A673 (cell line): Measurements from ENCODE around the gene NDUFB2. TPM values are rescaled to one million over a fixed set of nuclear protein-coding genes. Genes with fewer than 3 reads are reported as not detected.

Experiments used
- BruUV-seq: library from RNA; stranded (reverse); fragments of 400-500 nt; replicated peaks from 2 replicates; lab custom pipeline; 2021; lab: Mats Ljungman, UMichigan
- CTCF ChIA-PET: fragments of 300-600 bp; sonication (Branson Sonifier 250); formaldehyde crosslinking; loops from one replicate; lab custom pipeline; 2022; ENCODE audit warnings: antibody characterized with exemption; lab: Charles Lee
- POLR2A ChIA-PET: fragments of 300-600 bp; sonication (Branson Sonifier 250); formaldehyde crosslinking; loops from one replicate; lab custom pipeline; 2022; ENCODE audit warnings: antibody characterized with exemption; ENCODE audit not compliant: low non-redundant PET; lab: Charles Lee
- DNase-seq: peaks from one replicate; pipeline ENCODE4 v3.0.0-alpha.2; 2015; ENCODE audit warnings: low spot score
- H3K27ac ChIP-seq: fragments of 200-600 bp; sonication (generic); 2 replicates; pipeline ENCODE4 v1.5.1; 2016; ENCODE audit warnings: mixed run types, low read depth, mild to moderate bottlenecking, mixed read lengths, antibody characterized with exemption, low read length; ENCODE audit not compliant: poor library complexity, severe bottlenecking
- H3K27me3 ChIP-seq: fragments of 200-600 bp; sonication (generic); replicated peaks from 2 replicates; pipeline ENCODE4 v1.6.1; 2017; ENCODE audit warnings: mixed run types, low read depth, mild to moderate bottlenecking, mixed read lengths, antibody characterized with exemption, low read length; ENCODE audit not compliant: insufficient read depth, poor library complexity
- H3K36me3 ChIP-seq: fragments of 200-600 bp; sonication (generic); 2 replicates; pipeline ENCODE4 v1.6.1; 2016; ENCODE audit warnings: mixed run types, mild to moderate bottlenecking, mixed read lengths, antibody characterized with exemption, low read length; ENCODE audit not compliant: insufficient read depth, poor library complexity, severe bottlenecking
- H3K4me1 ChIP-seq: fragments of 200-600 bp; sonication (generic); 2 replicates; pipeline ENCODE4 v1.6.1; 2017; ENCODE audit warnings: mixed run types, mild to moderate bottlenecking, mixed read lengths, antibody characterized with exemption, low read length; ENCODE audit not compliant: insufficient read depth, poor library complexity, severe bottlenecking
- H3K4me3 ChIP-seq: fragments of 200-600 bp; sonication (generic); 2 replicates; pipeline ENCODE4 v1.5.1; 2016; ENCODE audit warnings: low read depth, mixed run types, mild to moderate bottlenecking, mixed read lengths, low read length; ENCODE audit not compliant: poor library complexity, severe bottlenecking
- H3K9me3 ChIP-seq: fragments of 200-600 bp; sonication (generic); 2 replicates; pipeline ENCODE4 v1.6.1; 2016; ENCODE audit warnings: mixed run types, low read depth, mild to moderate bottlenecking, mixed read lengths, antibody characterized with exemption, low read length; ENCODE audit not compliant: poor library complexity, severe bottlenecking
- CTCF ChIP-seq: fragments of 300-800, 200-600 bp; sonication (generic); conservative IDR thresholded peaks from 2 replicates; pipeline ENCODE4 v1.5.1; 2017; ENCODE audit warnings: low read depth, mild to moderate bottlenecking, antibody characterized with exemption, low read length, moderate library complexity, mixed read lengths
- EZH2 ChIP-seq: fragments of 200-600 bp; sonication (generic); IDR thresholded peaks from 2 replicates; pipeline ENCODE4 v1.6.1; 2017; ENCODE audit warnings: borderline replicate concordance, low read depth, mild to moderate bottlenecking, mixed read lengths, antibody characterized with exemption, low read length; ENCODE audit not compliant: poor library complexity, severe bottlenecking
- intact Hi-C: fragments of 100-400 bp; cut with micrococcal nuclease; formaldehyde crosslinking; loops from one replicate; pipeline ENCODE4 v1.10.0; 2022; ENCODE audit not compliant: unreplicated experiment
- total RNA-seq: library from RNA; stranded (reverse); gene quantifications from 2 replicates; pipeline ENCODE4 v1.2.3, GENCODE V29; 2021

The NDUFB2 gene
- total RNA-seq, 1 experiment from 2014 or later, result 192 TPM

DNA sequence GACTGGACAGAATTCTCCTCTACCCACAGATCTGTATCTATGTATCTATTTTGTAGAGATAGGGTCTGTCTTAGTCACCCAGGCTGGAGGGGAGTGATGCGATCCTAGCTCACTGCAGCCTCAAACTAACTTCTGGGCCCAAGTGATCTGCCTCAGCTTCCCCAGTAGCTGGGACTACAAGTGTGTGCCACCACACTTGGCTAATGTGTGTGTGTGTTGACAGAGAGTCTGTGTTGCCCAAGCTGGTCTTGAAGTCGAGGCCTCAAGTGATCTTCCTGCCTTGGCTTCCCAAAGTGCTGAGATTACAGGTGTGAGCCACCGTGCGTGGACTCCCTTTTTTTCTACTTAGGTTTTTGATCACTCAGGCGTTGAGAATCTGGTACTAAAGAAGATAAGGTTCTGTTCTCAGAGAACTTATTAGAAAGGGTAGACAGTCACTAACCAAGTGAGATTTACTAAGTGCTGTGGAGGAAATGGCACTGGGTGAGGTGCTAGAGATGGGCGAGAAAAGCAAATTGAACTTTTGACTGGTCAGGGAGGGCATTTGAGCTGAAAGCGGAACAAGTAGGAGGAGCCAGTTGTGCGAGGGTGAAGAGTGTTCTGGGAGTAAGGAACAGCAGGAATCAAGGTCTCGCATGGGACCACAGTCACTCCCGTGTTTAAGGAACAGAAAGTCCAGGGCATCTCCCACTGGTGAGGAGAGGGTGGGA is 18.0 kb downstream of the NDUFB2 start:
- no peaks in the 10 kb centered on the region for H3K9me3 ChIP-seq
- ChIA-PET POLR2A (no interaction called here), CTCF (no interaction called here)
- H3K27ac ChIP-seq, result no peak overlapping the region
- no peak for DNase-seq
- H3K27me3 ChIP-seq, result no peaks in the 10 kb centered on the region
- intact Hi-C loops, result no loop called here
- H3K36me3 ChIP-seq, result no peaks in the 10 kb centered on the region
- H3K4me3 ChIP-seq, result no peak overlapping the region
- BruUV-seq, result no TSS peak
- H3K4me1 ChIP-seq, result no peaks in the 10 kb centered on the region
- TF ChIP-seq EZH2 (no peak), CTCF (no peak)

DNA sequence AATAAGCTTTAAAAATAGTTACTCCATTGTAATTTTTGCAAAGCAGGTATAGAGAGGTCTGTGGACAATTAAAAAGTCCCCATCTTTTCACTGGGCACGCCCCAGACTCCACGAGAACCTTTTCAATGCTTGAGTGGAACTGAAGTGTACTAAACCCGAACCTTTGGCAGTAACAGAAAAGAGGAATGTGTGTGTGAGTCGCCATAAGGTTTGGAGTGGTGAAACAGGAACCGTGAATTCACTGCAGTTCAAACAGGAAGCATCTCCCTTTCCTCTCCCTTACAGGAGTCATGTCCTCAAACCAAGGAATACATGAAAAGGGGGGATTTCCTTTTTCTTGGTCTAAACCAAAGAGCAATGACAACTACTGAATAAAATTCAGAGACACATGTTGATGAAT is 23.2 kb downstream of the NDUFB2 start:
- CTCF ChIA-PET, result no interaction called here
- no peaks in the 10 kb centered on the region for H3K36me3 ChIP-seq
- no peak for DNase-seq
- H3K27me3 ChIP-seq, result no peaks in the 10 kb centered on the region
- H3K4me1 ChIP-seq, result no peaks in the 10 kb centered on the region
- no peak overlapping the region for H3K27ac ChIP-seq
- no TSS peak for BruUV-seq
- TF ChIP-seq CTCF (no peak), EZH2 (no peak)
- POLR2A ChIA-PET, result interaction anchor here (0.6 kb wide), 1 partner anchor 71 kb away, joined by 3 read pairs; no protein-coding TSS in a partner anchor
- H3K9me3 ChIP-seq, result no peaks in the 10 kb centered on the region
- no peak overlapping the region for H3K4me3 ChIP-seq
- intact Hi-C loops, result no loop called here

DNA sequence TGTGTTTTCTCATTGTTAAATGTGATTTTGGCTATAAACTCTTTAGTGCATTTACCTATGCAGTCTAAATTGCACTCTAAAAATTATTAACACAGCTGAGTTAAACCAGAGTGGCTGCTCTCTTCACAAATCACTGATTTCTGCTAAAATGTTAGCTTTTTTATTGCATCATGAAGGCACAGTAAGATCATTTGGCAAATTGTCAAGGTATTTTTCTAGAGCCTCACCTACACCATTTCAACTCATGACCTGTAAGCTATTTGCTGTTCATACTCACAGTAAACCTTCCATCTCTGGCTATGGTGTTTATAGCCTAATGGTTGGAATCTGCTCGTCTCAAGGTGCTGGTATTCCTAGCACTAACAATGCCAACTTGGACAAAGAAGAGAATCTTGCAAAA is 25.7 kb downstream of the NDUFB2 start:
- Histone ChIP-seq H3K27me3 (no peaks in the 10 kb centered on the region), H3K4me3 (no peak overlapping the region), H3K4me1 (no peaks in the 10 kb centered on the region), H3K27ac (no peak overlapping the region), H3K36me3 (no peaks in the 10 kb centered on the region), H3K9me3 (no peaks in the 10 kb centered on the region)
- DNase-seq, result no peak
- no peak for TF ChIP-seq EZH2
- no peak for TF ChIP-seq CTCF
- no TSS peak for BruUV-seq
- ChIA-PET POLR2A (no interaction called here), CTCF (no interaction called here)
- intact Hi-C loops, result no loop called here
